GM19035 (cell line): ENCODE measurements around the gene TXNDC11.

Experiments
- ATAC-seq: cut with Tn5 transposase; IDR thresholded peaks from one replicate; pipeline ENCODE4 v1.9.1; 2021; ENCODE audit not compliant: unreplicated experiment

Gene TXNDC11

DNA sequence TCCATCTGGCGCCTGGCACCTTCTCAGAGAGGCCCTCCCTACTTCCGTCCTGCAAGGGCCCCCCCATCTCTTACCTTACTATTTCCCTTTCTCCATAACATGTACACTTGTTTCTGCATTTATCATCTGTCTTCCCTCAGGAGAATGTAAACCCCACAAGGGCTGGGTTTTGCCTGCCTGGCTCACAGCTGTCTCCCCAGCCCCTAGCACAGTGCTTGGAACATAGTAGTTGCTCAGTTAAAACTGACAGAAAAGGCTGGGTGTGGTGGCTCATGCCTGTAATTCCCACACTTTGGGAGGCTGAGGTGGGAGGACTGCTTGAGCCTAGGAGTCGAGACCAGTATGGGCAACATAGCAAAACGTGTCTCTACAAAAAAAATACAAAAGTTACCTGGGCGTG is 80.1 kb downstream of the TXNDC11 start:
- ATAC-seq = no peak

DNA sequence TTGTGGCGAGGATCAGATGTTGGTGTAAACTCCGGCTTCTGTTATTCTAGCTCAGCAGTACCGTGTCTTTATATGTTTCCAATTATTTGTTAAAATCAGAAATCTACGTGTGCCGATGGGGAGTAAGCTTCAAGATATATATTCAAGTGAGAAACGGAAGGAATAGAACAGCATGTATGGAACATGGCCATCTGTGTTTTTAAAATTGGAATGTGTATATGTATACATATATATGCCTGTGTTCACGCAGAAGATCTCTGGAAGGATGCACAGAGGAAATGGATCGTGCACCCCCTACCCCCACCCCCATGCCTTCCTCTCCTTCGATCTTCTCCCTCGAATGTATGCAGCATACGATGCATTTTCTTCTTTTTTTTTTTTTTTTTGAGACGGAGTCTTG is 82.1 kb downstream of the TXNDC11 start:
- no peak for ATAC-seq

DNA sequence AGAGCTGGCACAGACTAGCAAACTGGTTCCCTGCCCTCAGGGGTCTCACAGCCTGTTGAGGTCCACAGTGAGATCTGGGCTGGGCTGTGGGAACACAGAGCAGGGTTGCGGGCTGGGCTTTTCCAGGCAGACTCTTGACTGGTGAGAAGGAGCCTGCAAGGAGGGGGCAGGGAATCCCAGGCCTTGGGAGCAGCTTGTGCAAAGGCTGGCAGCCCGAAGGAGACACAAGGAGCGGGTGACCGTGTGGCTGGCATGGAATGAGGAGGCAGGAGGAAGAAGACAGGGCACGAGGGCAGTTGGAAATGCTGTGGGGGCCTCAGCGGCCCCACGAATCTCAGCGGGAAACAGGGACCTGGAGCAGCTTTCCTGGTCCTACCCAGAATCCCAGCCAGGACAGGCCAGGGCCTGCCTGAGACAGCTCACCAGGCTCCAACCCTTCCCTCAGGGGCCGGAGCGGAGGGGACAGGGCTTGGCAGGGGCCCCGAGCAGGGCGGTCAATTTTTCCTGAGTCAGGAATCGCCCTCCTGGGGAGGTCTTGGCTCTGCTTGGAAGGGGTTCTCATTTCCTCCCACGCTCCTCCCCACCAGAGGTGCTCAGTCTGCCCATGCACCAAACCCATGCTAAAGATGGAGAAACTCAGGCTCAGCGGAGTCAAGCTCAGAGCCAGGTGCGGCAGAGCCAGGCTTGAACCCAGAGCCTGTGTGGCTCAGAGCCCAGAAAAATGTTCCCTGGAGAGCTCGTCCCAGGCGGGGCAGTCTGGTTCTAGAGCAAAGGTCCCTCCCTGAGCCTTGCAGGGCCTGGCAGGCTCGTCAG is 83.6 kb downstream of the TXNDC11 start:
- ATAC-seq = no peak

DNA sequence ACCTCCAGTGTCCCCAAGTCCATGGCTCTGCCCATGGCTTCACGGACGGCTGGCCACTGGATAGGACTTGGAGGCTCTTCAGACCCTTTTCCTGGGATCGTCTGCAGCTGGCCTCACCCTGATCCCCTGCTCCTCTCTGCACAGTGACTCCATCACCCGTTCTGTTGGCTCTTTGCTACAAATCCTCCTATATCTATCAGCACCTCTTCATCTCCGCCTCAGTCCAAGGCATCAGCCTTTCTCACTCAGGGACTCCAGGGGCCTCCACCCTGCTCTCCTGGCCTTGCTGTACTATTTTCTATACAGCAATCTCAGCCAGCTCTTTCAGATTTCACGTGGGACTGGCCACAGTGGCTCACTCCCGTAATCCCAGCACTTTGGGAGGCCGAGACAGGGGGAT is 85.1 kb downstream of the TXNDC11 start:
- no peak for ATAC-seq

DNA sequence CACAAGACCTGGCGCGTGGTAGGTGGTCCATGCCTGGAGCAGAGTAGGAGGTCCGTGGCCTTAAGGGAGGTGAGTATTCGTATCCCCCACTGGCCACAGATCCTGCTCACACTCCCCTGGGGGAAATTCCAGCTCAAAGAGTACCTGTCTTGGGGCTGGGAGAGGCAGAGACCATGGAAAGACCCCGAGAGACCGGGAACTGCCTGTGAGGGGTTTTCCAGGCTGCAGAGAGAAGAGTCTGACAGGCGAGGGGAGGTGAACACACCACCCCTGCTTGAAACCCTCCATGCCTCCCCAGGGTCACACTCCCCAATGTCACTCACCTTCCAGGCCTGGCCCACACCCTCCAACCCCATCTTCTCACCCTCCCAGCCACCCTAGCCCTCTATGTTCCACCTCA is 87.0 kb downstream of the TXNDC11 start:
- no peak for ATAC-seq

DNA sequence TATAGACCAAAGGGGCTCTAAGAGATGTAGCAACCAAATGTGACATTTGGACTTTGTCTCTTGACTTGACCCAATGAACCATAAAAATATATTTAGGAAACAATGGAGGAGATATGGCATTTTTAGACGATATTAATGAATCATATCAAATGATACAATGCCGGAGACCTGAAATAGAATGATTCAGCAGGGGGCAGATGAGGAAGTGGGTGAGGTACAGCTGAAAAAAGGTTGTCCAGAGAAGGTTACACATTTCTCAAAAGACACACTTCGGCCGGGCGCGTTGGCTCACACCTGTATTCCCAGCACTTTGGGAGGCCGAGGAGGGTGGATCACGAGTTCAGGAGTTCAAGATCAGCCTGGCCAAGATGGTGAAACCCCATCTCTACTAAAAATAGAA is 90.9 kb downstream of the TXNDC11 start:
- ATAC-seq = no peak

DNA sequence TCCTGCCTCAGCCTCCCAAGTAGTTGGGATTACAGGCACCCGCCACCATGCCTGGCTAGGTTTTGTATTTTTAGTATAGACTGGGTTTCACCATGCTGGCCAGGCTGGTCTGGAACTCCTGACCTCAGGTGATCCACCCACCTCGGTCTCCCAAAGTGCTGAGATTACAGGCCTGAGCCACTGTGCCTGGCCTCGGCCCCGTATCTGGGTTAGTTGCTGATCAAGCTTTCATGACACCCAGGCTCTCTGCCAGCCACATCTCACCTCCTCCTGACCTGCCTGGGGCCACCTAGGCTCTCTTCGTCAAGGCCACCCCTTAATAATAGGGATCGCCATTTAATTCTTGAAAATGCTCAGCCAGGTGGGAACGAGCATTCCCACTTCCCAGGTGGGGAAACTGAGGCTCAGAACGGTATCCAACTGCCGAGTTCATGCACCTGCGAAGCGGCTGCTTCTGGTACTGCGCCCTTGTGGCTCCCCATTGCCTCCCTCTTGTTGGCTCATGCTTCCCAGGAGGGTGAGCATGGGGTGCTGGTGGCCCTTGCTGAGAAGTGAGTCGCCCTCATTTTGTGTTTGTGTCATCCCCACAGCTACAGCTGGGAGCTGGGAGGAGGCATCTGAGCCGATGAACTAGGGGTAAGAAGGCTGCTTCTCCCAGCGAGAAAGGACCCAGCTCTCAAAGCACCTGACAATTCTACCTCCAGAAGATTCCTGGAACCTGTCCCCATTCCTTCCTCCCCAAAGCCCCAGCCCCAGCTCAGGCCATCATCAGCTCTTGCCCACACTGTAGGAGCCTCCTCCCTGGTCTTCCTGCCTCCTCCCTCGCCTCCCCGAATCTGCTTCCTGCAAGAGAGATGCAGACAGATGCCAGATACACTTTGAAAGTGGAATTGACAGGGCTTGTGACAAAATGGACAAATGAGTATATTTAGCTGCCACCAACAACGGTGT is 91.7 kb downstream of the TXNDC11 start:
- no peak for ATAC-seq

DNA sequence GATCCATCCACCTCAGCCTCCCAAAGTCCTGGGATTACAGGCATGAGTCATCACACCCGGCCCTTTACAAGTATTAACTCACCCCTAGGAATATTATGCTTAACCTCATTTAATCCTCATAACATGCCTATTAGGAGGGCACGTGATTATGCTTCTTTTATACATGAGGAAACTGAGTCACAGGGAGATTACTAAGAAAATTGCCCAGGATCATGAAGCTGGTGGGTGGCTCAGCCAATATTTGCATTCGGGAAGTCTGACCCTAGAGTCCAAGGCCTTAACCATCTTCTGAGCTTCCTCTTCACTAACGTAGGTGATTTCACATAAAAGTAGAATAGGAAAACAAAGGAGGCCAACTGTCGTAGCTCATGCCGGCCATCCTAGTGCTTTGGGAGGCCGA is 93.4 kb downstream of the TXNDC11 start:
- ATAC-seq = no peak

DNA sequence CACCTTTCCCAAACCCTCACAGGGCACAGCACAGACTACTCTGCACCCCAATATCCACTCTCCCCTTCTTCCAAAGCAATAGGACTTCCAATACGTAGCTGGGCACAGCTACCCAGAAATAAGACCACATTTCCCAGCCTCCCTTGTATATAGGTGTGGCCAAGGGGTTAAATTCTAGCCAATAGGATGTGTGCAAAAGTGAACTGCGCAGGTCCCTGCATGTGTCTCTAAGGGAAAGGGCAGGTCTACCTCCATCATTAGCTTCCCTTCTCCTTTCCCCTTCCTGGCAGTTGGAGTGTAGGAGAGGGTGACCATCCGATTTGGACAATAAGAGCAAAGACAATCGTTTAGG is 99.9 kb downstream of the TXNDC11 start:
- no peak for ATAC-seq

DNA sequence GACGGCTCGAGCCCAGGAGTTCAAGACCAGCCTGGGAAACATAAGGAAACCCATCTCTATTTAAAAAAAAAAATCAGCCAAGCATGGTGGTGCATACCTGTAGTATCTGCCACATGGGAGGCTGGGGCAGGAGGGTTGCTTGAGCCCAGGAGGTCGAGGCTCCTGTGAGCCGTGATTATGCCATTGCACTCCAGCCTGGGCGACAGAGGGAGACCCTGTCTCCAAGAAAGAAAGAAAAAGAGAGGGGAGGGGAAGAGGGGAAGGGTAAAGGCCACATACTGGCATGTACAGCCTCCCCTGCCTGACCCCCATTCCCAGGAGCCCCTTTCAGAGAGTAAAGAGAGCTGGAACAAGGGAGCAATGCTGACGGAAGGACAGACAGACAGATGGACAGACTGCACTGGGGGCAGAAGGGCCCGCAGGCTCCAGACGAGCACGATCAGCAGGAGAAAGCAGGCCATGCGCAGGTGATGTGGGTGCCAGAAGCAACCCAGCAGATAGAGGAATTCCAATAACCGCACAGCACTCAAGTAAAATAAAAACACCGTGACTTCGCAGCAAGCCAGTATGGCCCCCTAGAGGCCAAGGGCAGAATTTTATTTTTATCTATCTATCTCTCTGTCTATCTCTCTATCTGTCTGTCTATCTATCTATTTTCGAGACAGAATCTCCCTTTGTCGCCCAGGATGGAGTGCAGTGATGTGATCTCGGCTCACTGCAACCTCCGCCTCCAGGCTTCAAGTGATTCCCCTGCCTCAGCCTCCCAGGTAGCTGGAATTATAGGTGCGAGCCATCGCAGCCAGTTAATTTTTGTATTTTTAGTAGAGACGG is 101.5 kb downstream of the TXNDC11 start:
- ATAC-seq = no peak

DNA sequence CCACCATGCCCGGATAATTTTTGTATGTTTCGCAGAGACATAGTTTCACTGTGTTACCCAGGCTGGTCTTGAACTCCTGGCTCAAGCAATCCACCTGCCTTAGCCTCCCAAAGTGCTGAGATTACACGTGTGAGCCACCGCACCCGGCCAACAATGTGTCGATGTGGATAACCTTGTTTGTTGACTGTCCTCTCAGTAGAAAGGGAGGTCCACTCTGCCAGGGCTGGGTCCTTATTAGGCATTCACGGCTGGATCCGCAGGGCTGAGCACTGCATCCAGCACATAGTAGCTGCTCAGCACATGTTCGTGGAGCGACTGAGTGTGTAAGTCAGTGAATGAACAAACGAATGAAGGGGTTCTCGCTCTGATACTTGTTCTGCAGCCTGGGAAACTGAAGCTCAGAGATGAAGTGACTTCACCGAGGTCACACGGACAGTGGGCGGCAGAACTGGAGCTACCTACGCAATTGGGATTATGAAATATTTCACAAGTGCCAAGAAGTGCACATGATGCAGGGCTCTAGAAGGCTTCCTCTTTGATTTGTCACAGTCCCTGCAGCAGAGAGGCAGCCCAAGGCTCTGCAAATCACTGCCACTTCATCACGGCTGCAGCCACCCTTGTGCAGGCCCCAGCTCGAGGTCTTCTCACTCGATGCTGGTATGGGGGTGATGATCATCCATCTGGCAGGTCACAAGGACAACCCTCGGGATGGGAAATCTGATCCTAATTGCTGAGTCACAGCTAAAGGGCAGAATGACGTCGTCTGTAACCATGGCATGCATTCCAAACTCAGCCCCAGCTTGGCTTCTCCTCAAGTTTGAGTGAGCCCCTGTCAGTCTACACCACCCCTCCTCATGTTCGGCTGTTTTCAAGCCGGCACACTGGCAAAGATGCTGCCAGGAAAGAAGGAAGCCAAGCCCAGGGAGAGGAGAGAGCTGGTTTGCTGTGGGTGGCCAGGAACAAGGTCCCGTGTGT is 102.4 kb downstream of the TXNDC11 start:
- no peak for ATAC-seq

DNA sequence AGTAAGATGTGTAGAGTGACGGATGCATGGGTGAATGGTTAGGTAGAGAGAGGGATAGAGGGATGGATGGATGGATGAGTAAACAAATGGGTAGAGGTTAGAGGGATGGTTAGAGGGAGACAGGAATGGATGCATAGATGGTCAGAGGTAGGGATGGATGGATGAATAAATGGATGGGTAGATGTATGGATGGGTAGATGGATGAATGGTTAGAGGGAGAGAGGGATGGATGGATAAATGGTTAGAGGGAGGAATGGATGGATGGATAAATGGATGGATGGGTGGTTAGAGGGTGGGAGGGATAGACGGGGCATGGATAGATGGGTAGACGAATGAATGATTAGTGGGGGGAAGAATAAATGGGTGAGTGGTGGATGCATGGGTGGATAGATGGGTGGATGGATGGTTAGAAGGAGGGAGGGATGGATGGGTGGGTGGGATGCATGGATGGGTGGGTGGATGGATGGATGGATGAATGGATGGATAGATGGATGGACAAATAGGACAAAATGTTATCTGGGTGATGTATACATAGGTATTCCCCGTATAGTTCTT is 103.6 kb downstream of the TXNDC11 start:
- ATAC-seq = no peak

DNA sequence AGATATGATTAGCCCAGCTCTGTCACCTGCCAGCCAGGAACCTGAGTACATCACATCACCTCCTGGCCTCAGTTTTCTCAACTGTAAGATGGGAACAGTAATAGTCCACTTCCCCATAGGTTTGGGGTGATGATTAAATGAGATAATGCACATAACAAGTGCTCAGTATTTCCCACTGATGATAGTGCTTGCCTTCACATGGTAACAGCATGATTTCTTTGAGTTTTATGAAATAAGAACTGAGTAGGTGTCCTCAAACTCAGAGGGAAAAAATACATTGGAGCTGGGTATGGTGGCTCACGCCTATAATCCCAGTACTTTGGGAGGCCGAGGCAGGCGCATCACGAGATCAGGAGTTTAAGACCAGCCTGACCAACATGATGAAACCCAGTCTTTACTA is 104.5 kb downstream of the TXNDC11 start:
- ATAC-seq = no peak

DNA sequence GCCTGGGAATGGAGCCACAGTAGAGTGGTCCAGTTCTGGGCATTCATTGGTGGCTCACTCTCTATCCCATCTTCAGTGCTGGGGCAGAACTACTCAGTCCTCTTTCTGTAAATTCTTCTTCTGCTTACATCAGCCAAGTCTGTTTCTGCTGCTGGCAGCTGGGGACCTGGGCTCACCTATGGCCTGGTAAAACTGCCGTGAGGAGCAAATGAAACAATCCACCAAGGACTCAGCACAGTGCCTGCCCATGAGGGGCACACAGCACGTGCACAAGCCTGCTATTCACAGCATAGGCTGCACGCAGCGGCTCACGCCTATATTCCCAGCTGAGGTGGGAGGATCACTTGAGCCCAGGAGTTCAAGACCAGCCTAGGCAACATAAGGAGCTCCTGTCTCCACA is 105.3 kb downstream of the TXNDC11 start:
- no peak for ATAC-seq

DNA sequence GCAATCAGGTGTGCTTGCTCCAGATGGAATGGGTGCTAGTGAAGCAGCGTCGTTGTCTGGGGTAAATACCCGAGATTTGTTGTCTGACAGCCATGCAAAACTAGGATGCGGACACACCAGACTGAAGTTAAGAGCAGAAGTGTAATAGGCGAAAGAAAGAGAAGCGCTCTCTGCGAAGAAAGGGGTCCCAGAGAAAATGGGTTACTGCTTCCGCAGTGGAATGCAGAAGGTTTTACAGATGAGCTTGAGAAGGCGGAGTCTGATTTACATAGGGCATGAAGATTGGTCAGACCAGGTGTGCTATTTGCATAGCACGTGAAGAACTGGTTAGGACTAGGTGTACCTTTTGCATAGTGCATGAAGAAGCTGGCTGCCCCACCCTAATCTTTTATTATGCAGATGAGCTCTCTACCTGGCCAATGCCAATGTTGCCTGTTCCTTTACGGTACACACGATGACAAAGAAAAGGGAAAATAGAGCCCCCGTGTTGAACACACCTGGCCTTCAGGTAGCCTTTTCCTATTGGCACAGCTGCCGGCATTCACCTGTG is 106.4 kb downstream of the TXNDC11 start:
- no peak for ATAC-seq

DNA sequence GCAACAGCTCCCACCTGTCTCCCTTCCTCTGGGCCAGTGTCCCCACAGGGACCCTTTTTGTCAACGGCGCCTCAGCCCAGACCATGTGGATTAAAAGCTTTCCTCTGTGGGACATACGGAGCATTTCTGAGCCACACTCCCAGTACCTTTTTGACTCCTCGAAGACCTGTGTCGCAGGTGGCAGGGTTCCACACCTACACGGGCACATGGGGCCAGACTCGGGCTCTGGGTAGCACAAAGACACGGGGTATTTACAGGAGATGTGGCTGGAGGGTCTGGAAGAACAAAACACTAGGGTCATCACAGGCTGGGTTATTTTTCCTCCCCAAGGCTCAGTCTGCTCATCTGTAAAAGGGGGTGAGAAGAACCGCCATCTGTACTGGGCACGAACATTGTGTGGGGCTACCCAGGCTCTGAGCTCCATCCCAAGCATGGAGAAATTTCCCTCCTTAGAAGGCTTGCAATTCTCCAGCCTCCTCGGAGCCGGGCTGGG is 106.9 kb downstream of the TXNDC11 start:
- ATAC-seq = no peak

DNA sequence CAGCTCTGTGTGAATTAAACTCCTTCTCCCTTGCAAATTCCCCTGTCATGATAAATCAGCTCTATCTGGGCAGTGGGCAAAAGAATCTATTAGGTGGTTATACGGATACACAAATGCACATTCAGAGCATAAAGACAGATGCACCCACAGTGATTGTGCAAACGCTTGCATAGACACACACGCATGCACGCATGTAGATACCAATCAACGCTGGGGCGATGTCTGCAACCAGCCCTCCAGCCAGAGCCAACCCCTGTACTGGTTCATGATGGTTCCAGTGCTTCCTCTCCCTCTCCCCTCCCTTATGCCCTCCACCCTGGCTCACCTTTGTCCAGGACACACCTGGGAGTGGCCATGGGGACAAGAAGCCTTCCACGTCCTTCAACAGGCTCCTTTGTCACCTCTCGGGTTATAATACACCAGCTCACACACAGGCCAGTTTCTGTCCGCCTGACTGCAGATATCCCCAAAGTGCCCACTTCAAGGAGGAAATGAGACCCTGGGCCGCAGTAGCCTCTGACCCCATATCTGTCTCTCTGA is 107.5 kb downstream of the TXNDC11 start:
- no peak for ATAC-seq

DNA sequence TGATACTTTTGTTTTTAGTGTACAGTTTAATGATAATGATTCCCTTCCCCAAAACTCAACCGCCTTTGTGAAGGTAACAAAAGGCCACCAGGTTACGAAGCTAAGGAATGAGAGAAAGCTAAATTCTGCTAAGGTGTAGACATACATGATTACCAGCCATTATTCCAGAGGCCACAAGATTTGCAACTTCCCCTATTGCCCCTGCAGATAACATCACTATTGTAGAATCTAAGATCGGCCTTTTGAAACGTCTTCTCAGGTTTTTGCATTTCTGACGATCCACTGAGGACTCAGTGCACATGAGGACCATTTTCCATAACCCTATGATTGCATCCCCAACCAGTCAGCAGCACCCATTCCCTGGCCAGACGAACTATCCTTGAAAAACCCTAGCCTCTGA is 108.3 kb downstream of the TXNDC11 start:
- no peak for ATAC-seq

DNA sequence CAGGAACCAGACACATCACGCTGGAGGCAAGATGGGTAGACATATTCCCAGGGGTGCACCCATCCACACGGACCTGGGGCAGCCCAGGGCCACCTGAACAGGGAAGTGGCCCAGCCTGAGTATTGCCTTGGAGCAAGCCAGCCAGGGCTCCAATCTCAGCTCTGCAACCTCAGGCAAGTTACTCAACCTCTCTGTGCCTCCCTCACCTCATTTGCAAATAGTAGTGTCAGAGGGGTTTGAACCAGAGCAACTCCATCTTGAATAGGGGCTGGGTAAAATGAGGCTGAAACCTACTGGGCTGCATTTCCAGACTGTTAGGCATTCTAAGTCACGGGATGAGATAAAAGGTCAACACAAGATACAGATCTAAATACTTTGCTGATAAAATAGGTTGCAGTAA is 109.5 kb downstream of the TXNDC11 start:
- no peak for ATAC-seq
